ENCODE data around the gene BCCIP. TPM values are rescaled to one million over a fixed set of nuclear protein-coding genes. Genes with fewer than 3 reads are reported as not detected.

BCCIP gene
- total and polyA plus RNA-seq, 4 donors: 21.9 to 44.1 (median 31.2) TPM

DNA sequence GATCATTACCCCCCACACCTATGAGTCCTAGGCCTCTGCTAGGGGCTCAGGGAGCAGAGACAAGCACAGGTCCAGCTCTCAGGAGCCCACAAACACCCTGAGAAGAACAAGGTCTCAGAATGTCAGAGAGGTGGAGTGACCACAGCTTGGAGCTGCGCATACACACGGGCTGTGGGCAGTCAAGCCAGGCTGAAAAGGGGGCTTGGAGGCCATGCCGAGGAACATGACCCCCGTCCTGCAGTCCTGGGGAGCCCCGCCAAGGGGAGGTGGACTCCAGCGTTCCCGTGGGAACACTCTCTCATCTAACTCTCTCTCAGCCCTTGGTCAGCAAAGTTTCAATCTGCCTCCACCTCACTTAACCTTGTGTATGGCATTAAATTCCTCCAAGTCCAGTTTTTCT, 39.9 kb upstream of the BCCIP start:
- H3K4me3 ChIP-seq (ENCODE audit: low read depth in 1 of 3, low read length in 3 of 3): no peak overlapping the region
- peaks cover 0 to 8% (median 3%) of the 10 kb centered on the region in 4 donors for H3K36me3 ChIP-seq (ENCODE audit: control insufficient read depth in 4 of 4, insufficient read depth in 3 of 4, low read depth in 1 of 4, low read length in 3 of 4)
- no peak overlapping the region for H3K9ac ChIP-seq (ENCODE audit: low read depth in 1 of 2, low read length in 2 of 2)
- no peak overlapping the region for H3K27ac ChIP-seq (ENCODE audit: low read depth in 1 of 2, low read length in 2 of 2)
- TF ChIP-seq HNF4G (IDR thresholded peaks at IDR 0.05) (no peak), JUND (IDR thresholded peaks at IDR 0.05) (no peak)
- WGBS: 96% methylated on average over 7 of the region's 7 CpGs
- H3K9me3 ChIP-seq (ENCODE audit: control insufficient read depth in 4 of 4, low read length in 3 of 4): no peaks in the 10 kb centered on the region
- H3K4me1 ChIP-seq (ENCODE audit: control insufficient read depth in 4 of 4, insufficient read depth in 4 of 4, low read length in 3 of 4): no peaks in the 10 kb centered on the region
- DNase-seq (ENCODE audit: low spot score): no peak
- no peaks in the 10 kb centered on the region for H3K27me3 ChIP-seq (ENCODE audit: control insufficient read depth in 4 of 4, insufficient read depth in 4 of 4, low read length in 3 of 4)

DNA sequence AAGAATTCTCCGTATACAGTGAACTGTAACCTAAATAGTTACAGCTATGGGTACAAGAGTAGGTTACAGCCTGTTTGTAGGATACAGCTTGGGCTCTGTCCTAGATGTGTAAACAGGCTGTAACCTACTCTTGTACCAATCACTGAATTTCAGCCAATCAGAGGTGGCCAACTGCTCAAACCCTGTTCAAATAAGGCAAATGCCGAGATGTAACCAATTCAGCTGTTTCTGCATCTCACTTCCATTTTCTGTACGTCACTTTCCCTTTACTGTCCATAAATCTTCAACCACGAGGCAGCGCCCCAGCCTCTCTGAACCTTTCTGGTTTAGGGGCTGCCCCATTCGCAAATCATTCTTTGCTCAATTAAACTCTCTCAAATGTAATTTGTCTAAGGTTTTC, 39.4 kb upstream of the BCCIP start:
- TF ChIP-seq HNF4A (conservative IDR thresholded peaks at IDR 0.05) (no peak), FOXA2 (IDR thresholded peaks at IDR 0.05) (no peak), FOXA1 (IDR thresholded peaks at IDR 0.05) (no peak)
- TF ChIP-seq, protein P1, sequence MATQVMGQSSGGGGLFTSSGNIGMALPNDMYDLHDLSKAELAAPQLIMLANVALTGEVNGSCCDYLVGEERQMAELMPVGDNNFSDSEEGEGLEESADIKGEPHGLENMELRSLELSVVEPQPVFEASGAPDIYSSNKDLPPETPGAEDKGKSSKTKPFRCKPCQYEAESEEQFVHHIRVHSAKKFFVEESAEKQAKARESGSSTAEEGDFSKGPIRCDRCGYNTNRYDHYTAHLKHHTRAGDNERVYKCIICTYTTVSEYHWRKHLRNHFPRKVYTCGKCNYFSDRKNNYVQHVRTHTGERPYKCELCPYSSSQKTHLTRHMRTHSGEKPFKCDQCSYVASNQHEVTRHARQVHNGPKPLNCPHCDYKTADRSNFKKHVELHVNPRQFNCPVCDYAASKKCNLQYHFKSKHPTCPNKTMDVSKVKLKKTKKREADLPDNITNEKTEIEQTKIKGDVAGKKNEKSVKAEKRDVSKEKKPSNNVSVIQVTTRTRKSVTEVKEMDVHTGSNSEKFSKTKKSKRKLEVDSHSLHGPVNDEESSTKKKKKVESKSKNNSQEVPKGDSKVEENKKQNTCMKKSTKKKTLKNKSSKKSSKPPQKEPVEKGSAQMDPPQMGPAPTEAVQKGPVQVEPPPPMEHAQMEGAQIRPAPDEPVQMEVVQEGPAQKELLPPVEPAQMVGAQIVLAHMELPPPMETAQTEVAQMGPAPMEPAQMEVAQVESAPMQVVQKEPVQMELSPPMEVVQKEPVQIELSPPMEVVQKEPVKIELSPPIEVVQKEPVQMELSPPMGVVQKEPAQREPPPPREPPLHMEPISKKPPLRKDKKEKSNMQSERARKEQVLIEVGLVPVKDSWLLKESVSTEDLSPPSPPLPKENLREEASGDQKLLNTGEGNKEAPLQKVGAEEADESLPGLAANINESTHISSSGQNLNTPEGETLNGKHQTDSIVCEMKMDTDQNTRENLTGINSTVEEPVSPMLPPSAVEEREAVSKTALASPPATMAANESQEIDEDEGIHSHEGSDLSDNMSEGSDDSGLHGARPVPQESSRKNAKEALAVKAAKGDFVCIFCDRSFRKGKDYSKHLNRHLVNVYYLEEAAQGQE (IDR thresholded peaks at IDR 0.05): no peak
- TF ChIP-seq, protein P2, sequence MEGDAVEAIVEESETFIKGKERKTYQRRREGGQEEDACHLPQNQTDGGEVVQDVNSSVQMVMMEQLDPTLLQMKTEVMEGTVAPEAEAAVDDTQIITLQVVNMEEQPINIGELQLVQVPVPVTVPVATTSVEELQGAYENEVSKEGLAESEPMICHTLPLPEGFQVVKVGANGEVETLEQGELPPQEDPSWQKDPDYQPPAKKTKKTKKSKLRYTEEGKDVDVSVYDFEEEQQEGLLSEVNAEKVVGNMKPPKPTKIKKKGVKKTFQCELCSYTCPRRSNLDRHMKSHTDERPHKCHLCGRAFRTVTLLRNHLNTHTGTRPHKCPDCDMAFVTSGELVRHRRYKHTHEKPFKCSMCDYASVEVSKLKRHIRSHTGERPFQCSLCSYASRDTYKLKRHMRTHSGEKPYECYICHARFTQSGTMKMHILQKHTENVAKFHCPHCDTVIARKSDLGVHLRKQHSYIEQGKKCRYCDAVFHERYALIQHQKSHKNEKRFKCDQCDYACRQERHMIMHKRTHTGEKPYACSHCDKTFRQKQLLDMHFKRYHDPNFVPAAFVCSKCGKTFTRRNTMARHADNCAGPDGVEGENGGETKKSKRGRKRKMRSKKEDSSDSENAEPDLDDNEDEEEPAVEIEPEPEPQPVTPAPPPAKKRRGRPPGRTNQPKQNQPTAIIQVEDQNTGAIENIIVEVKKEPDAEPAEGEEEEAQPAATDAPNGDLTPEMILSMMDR (IDR thresholded peaks at IDR 0.05; ENCODE audit: low read depth, low read length, missing input control): no peak
- no peak overlapping the region for H3K9ac ChIP-seq (ENCODE audit: low read depth in 1 of 2, low read length in 2 of 2)
- H3K9me3 ChIP-seq (ENCODE audit: control insufficient read depth in 4 of 4, low read length in 3 of 4): no peaks in the 10 kb centered on the region
- no peak for DNase-seq (ENCODE audit: low spot score)
- 86% methylated on average over 6 of the region's 6 CpGs for WGBS
- H3K36me3 ChIP-seq (ENCODE audit: control insufficient read depth in 4 of 4, insufficient read depth in 3 of 4, low read depth in 1 of 4, low read length in 3 of 4): peaks cover 0 to 13% (median 3%) of the 10 kb centered on the region in 4 donors
- no peak overlapping the region for H3K4me3 ChIP-seq (ENCODE audit: low read depth in 1 of 3, low read length in 3 of 3)
- H3K27ac ChIP-seq (ENCODE audit: low read depth in 1 of 2, low read length in 2 of 2): no peak overlapping the region
- H3K4me1 ChIP-seq (ENCODE audit: control insufficient read depth in 4 of 4, insufficient read depth in 4 of 4, low read length in 3 of 4): no peaks in the 10 kb centered on the region
- H3K27me3 ChIP-seq (ENCODE audit: control insufficient read depth in 4 of 4, insufficient read depth in 4 of 4, low read length in 3 of 4): no peaks in the 10 kb centered on the region

DNA sequence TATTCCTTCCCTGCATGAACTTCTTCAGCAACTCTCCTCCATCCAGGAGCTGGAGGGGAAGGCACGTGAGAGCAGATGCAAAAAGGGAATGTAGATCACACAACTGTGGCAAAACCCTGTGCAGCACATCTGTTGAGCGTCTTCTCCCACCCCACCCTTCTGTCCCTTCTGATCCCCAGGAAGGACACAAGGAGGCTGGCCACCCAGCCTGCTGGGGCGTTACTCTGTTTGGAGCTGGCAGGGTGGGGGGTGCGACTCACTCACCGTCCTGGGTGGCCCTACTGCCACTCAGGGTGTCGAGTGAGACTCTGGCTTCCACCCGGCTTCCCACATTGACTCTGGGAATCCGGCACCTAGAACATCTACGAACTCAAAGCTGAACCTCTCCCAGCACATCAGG, 37.6 kb upstream of the BCCIP start:
- Histone ChIP-seq H3K9me3 (ENCODE audit: control insufficient read depth in 4 of 4, low read length in 3 of 4) (no peaks in the 10 kb centered on the region), H3K27ac (ENCODE audit: low read depth in 1 of 2, low read length in 2 of 2) (no peak overlapping the region), H3K4me3 (ENCODE audit: low read depth in 1 of 3, low read length in 3 of 3) (no peak overlapping the region), H3K27me3 (ENCODE audit: control insufficient read depth in 4 of 4, insufficient read depth in 4 of 4, low read length in 3 of 4) (no peaks in the 10 kb centered on the region), H3K9ac (ENCODE audit: low read depth in 1 of 2, low read length in 2 of 2) (no peak overlapping the region), H3K36me3 (ENCODE audit: control insufficient read depth in 4 of 4, insufficient read depth in 3 of 4, low read depth in 1 of 4, low read length in 3 of 4) (peaks cover 0 to 16% (median 3%) of the 10 kb centered on the region in 4 donors), H3K4me1 (ENCODE audit: control insufficient read depth in 4 of 4, insufficient read depth in 4 of 4, low read length in 3 of 4) (no peaks in the 10 kb centered on the region)
- DNase-seq (ENCODE audit: low spot score): no peak
- 75% methylated on average over 9 of the region's 9 CpGs for WGBS
- TF ChIP-seq, protein P2 (IDR thresholded peaks at IDR 0.05; ENCODE audit: low read depth, low read length, missing input control): no peak
- TF ChIP-seq YY1 (IDR thresholded peaks at IDR 0.05): no peak
- TF ChIP-seq, protein P1 (IDR thresholded peaks at IDR 0.05): no peak
- TF ChIP-seq RXRA (IDR thresholded peaks at IDR 0.05): no peak
- no peak for TF ChIP-seq FOXA1 (IDR thresholded peaks at IDR 0.05)
- no peak for TF ChIP-seq HNF4G (IDR thresholded peaks at IDR 0.05)
- TF ChIP-seq NR2F2 (IDR thresholded peaks at IDR 0.05): no peak
- no peak for TF ChIP-seq GABPA (IDR thresholded peaks at IDR 0.05 in 1 of 2, conservative IDR thresholded peaks at IDR 0.05 in 1 of 2)
- TF ChIP-seq, protein P3, sequence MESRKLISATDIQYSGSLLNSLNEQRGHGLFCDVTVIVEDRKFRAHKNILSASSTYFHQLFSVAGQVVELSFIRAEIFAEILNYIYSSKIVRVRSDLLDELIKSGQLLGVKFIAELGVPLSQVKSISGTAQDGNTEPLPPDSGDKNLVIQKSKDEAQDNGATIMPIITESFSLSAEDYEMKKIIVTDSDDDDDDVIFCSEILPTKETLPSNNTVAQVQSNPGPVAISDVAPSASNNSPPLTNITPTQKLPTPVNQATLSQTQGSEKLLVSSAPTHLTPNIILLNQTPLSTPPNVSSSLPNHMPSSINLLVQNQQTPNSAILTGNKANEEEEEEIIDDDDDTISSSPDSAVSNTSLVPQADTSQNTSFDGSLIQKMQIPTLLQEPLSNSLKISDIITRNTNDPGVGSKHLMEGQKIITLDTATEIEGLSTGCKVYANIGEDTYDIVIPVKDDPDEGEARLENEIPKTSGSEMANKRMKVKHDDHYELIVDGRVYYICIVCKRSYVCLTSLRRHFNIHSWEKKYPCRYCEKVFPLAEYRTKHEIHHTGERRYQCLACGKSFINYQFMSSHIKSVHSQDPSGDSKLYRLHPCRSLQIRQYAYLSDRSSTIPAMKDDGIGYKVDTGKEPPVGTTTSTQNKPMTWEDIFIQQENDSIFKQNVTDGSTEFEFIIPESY (IDR thresholded peaks at IDR 0.05): no peak
- TF ChIP-seq FOXA2 (IDR thresholded peaks at IDR 0.05): no peak
- no peak for TF ChIP-seq JUND (IDR thresholded peaks at IDR 0.05)
- TF ChIP-seq SP1 (IDR thresholded peaks at IDR 0.05): no peak
- no peak for TF ChIP-seq TAF1 (conservative IDR thresholded peaks at IDR 0.05)

All from liver (tissue), 9 donors.